IgD-negative memory B cell (primary cell): Measurements from ENCODE around the gene KCNQ2. TPM values are rescaled to one million over a fixed set of nuclear protein-coding genes. Genes with fewer than 3 reads are reported as not detected.

Source experiments
- H3K27ac Mint-ChIP-seq, 3 donors: one replicate each; pipeline ENCODE4 v1.8.0; 2020 to 2022; ENCODE audit warnings: mild to moderate bottlenecking in 3 of 3, mixed read lengths in 3 of 3, moderate library complexity in 1 of 3
- H3K27me3 Mint-ChIP-seq: one replicate; pipeline ENCODE4 v1.8.0; 2021; ENCODE audit warnings: mixed read lengths
- H3K36me3 Mint-ChIP-seq: one replicate; pipeline ENCODE4 v1.8.0; 2020; ENCODE audit warnings: mild to moderate bottlenecking, mixed read lengths
- H3K4me1 Mint-ChIP-seq, 3 donors: one replicate each; pipeline ENCODE4 v1.8.0; 2020 to 2022; ENCODE audit warnings: mixed read lengths in 3 of 3, mild to moderate bottlenecking in 1 of 3
- H3K4me3 Mint-ChIP-seq, 4 donors: one replicate each; pipeline ENCODE4 v1.8.0; 2020 to 2022; ENCODE audit warnings: mild to moderate bottlenecking in 4 of 4, mixed read lengths in 4 of 4, moderate library complexity in 3 of 4
- H3K9me3 Mint-ChIP-seq, 3 donors: one replicate each; pipeline ENCODE4 v1.8.0; 2020 to 2021; ENCODE audit warnings: mixed read lengths in 3 of 3, mild to moderate bottlenecking in 1 of 3
- polyA plus RNA-seq: library from polyadenylated mRNA; unstranded; fragments of 300-500 nt; fragmentation: Illumina TruSeq; gene quantifications from one replicate; pipeline ENCODE4 v1.2.3, GENCODE V29; 2021

KCNQ2 gene
- polyA plus RNA-seq, 1 donor from 2014 or later: 0.29 TPM

DNA sequence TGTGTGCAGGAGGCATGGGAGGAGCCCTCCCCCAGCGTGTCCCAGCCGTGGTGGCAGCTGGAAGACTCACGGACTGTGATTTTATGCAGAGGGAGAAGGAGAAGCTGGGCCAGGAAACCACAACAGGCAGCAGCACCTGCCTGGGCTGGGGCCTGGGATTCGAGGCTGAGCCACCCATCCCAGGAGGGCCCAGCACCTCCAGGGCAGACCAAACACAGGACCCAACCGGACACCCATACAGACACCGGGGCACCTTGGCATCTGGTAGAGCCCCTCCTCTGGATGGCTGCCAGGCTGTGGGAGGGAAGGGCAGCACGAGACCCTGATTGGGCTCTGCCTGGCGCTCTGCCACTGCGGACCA lies 69.6 kb downstream of the KCNQ2 start:
- Mint-ChIP-seq H3K27ac (no peak overlapping the region), H3K36me3 (no peaks in the 10 kb centered on the region), H3K9me3 (no peaks in the 10 kb centered on the region), H3K4me3 (no peak overlapping the region), H3K27me3 (no peaks in the 10 kb centered on the region), H3K4me1 (peaks cover 0 to 2% (median 0%) of the 10 kb centered on the region in 3 donors)

DNA sequence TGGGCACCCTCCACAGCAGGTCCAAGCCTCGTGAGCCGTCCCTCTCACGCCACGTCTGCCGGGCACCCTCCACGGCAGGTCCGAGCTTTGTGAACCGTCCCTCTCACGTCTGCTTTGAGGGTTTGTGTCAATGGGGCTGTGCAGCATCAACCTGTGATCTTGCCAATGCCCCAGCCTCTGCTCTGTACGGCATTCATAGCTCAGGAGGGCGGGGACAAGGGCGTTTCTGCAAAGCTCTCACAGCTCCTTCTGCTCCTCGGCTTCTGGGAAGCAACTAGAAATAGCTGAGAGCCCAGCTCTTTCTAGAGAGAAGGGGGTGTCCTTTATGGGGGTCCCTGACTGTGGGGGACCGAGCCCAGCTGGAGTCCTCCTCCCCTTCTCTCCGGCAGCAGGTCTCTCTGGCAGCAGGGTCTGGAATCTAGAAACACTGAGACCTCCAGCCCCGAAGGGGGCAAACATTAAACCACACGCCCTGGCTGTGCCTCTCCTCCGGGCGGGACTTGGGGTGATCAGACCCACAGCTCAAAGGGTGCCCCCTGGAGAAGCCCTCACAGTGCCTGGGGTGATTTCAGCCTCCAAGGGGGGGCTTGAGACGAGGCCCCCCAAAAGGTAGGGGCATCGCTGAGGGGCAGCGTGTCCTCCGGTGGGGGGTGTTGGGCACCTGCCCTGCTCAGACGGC lies 70.1 kb downstream of the KCNQ2 start:
- no peak overlapping the region for H3K4me3 Mint-ChIP-seq

DNA sequence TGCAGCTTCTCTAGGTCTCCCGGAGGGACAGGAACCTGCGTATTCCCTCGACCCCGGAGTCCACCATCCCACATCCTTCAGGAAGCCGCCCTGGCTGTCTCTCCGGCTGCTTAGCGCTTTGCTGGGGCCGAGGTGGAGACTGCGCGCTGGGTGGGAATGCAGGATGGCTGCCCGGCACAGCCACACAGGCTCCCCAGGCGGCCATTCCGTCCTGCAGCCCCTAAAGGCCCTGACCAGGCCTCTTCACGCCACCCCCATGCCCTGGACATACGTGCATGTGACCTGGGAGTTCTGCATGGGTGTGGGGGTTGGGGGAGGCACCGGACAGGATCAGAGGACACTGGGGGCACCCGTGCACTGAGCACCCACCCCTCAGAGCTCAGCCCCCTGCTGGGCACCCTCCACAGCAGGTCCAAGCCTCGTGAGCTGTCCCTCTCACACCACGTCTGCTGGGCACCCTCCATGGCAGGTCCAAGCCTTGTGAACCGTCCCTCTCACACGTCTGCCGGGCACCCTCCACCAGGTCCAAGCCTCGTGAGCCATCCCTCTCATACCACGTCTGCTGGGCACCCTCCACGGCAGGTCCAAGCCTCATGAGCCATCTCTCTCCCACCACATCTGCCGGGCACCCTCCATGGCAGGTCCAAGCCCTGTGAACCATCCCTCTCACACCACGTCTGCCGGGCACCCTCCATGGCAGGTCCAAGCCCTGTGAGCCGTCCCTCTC lies 70.9 kb downstream of the KCNQ2 start:
- Mint-ChIP-seq H3K4me3 (no peak overlapping the region), H3K36me3 (no peaks in the 10 kb centered on the region), H3K4me1 (peaks cover 0 to 2% (median 0%) of the 10 kb centered on the region in 3 donors), H3K27ac (no peak overlapping the region), H3K9me3 (no peaks in the 10 kb centered on the region), H3K27me3 (peaks cover 4% of the 10 kb centered on the region)

More for the DNA sequence above, 70.1 kb downstream of the KCNQ2 start:
- Mint-ChIP-seq H3K27me3 (no peaks in the 10 kb centered on the region), H3K36me3 (no peaks in the 10 kb centered on the region), H3K4me1 (peaks cover 0 to 2% (median 0%) of the 10 kb centered on the region in 3 donors), H3K9me3 (no peaks in the 10 kb centered on the region), H3K27ac (no peak overlapping the region)

DNA sequence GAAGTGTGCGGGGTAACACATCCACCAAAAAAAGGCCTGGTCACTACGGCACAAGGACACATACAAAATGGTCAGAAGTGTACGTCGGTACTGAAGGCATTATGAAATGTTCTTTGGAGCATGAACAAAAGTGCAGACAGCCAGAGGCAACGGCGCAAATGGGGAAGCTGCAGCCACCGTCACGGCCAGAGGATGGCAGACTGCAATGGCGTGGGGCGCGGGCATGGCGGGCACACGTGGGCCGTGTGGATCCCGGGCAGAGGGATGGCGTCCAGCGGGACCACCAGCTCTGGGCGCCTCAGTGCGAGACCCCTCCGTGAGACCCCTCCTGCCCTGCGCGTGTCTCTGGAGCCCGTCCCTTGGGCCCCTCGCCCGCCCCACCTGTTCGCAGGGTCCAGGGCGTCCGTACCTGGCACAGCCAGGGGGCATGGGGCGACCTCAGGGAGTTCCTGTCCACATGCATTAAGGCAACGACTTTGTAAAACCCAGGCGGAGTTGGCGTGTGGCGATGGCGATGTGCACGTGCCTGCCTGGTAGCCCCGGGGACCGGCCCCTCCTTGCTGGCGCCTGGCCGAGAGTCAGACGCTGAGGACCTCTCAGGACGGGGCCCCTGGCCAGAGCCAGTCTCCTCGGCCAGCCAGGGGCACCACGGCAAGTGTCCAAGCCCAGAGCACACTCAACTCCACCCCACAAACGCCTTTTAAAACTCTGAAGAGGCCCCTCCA lies 71.8 kb downstream of the KCNQ2 start:
- H3K27me3 Mint-ChIP-seq: peaks cover 4% of the 10 kb centered on the region
- H3K4me3 Mint-ChIP-seq: peak overlapping the region in 1 of 4 donors; percentile 51
- H3K27ac Mint-ChIP-seq: no peak overlapping the region
- H3K36me3 Mint-ChIP-seq: no peaks in the 10 kb centered on the region
- peaks cover 0 to 2% (median 1%) of the 10 kb centered on the region in 3 donors for H3K4me1 Mint-ChIP-seq
- no peaks in the 10 kb centered on the region for H3K9me3 Mint-ChIP-seq

DNA sequence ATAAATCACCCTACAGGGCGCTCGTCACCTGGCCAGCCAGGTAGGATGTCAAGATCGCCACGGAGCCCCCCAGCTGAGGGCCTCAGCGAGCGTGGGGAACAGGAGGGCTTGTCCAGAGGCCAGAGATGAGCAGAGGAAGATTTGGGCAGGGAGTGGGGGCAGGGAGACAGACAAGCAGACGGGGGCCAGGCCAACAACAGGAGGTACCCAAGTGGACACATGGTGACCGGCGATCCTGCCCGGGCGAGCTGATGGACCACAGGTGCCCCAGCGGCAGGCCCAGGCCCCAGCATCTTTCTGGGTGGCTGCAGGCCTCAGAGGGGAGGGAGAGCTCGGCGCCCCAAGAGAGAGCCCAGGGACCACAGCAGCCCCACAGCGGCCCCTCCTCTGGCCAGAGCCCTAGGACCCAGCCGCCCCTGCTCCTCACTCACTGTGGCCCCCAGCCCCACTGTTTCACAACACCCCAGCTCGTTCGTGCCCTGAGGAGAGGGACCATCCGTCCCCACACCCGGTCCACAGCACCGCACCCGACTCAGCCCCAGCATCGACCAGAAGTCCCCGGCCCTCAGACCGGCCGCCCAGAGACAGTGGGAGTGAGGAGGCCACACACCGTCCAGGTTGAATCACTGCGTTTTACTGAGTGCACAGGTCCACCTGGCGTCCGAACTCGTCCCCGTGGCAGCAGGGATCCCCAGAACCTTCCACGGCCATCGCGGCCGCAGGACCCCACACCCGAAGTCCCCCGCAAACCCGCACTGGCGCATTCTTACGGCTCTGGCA lies 72.7 kb downstream of the KCNQ2 start:
- no peak overlapping the region for H3K4me3 Mint-ChIP-seq
- H3K36me3 Mint-ChIP-seq: no peaks in the 10 kb centered on the region
- H3K27ac Mint-ChIP-seq: no peak overlapping the region
- H3K27me3 Mint-ChIP-seq: peaks cover 4% of the 10 kb centered on the region
- H3K4me1 Mint-ChIP-seq: peaks cover 0 to 2% (median 1%) of the 10 kb centered on the region in 3 donors
- H3K9me3 Mint-ChIP-seq: no peaks in the 10 kb centered on the region

DNA sequence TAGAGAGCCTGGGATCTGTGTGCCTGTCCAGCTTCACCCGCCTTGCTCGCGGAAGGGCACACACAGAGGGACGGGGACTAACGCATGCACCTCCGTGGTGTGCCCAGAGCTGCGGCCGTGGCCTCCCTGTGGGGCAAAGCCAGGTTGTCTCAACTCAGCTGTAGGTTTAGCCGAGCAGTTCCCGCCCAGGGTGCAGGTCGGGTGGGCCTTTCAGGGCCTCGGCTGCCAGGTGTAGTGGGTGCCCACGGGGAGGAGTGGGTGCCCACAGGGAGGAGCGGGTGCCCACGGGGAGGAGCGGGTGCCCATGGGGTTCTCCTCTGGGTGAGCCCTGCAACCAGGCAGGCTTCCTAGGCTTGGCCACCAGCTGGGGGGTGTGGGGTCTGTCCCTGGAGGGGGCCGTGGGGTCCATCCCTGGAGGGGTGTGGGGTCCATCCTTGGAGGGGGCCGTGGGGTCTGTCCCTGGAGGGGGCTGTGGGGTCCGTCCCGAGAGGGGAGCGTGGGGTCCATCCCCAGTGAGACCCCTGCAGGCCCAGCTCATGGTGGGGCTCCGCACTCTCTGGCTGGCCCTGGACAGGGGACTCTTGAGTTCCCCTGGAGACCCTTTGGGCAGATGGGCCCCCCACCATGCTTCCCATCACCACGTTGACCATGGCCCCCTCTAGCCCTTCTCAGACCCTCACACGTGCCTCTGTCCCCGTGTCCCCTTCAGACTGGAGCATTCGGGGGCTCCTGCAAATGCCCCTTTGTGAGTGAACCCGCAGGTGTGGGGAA lies 73.5 kb downstream of the KCNQ2 start:
- Mint-ChIP-seq H3K27me3 (peaks cover 8% of the 10 kb centered on the region), H3K27ac (no peak overlapping the region), H3K36me3 (no peaks in the 10 kb centered on the region), H3K4me3 (no peak overlapping the region), H3K9me3 (no peaks in the 10 kb centered on the region), H3K4me1 (peaks cover 0 to 2% (median 1%) of the 10 kb centered on the region in 3 donors)

DNA sequence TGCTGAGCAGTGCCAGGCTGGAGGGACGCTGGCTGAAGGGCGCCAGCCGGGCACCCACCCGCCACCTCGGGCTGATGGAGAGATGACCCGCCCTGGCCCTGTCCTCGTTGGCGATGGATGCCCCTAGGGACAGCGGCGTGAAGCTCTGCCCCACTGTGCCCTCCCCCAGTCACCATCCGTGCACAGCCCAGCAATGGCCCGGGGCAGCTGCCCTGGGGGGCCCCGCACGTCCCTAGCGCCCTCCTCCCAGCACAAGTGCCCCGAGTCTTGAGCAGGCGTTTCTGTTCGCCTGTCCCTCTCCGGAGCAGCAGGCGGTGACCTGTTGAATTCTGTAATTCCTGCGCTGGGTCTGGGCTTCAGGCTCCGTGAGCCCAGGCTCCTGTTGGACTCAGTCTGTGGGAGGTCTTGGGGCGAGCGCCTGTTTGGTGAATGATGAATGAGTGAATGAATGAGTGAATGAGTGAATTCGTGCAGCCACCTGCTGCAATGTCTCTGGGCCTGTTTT lies 74.5 kb downstream of the KCNQ2 start:
- H3K4me3 Mint-ChIP-seq: peak overlapping the region in 1 of 4 donors; percentile 54
- H3K4me1 Mint-ChIP-seq: peaks cover 0 to 1% (median 0%) of the 10 kb centered on the region in 3 donors
- H3K27ac Mint-ChIP-seq: peak overlapping the region in 1 of 3 donors; percentile 39

DNA sequence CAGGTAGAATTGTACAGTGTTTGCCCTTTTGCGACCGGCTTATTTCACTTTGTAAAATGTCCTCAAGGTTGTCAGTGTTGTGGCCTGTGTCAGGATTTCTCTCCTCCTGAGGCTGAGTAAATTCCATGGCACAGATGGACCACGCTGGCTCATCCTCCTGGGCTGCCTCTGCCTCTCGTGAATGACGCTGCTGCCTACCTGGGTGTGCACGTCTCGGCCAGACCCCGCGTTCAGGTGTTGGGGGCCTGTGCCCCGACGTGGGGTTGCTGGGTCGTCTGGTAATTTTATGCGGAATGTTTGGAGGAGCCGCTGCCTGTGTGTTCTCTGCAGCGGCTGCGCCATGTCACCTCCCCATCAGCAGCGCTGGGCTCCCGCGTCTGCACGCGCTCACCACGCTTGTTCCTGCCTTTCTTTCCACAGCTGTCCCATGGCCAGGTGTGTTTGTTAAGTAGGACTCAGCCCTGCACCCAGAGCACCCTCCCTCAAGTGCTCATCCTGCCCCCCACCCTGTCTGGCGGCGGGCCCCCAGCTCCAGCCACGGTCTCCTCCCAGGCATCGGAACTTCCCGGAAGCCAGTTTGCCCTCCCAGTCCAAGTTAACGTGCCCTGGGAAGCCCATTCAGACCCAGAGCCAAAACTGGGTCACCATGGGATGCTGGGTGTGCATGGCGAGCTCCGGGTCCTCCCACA lies 75.2 kb downstream of the KCNQ2 start:
- Mint-ChIP-seq H3K9me3 (no peaks in the 10 kb centered on the region), H3K4me1 (peaks cover 0 to 1% (median 0%) of the 10 kb centered on the region in 3 donors), H3K27me3 (peaks cover 8% of the 10 kb centered on the region), H3K36me3 (no peaks in the 10 kb centered on the region), H3K27ac (no peak overlapping the region), H3K4me3 (peak overlapping the region in 1 of 4 donors; percentile 47)

More for the DNA sequence above, 74.5 kb downstream of the KCNQ2 start:
- H3K36me3 Mint-ChIP-seq: no peaks in the 10 kb centered on the region
- H3K27me3 Mint-ChIP-seq: peaks cover 8% of the 10 kb centered on the region
- no peaks in the 10 kb centered on the region for H3K9me3 Mint-ChIP-seq

DNA sequence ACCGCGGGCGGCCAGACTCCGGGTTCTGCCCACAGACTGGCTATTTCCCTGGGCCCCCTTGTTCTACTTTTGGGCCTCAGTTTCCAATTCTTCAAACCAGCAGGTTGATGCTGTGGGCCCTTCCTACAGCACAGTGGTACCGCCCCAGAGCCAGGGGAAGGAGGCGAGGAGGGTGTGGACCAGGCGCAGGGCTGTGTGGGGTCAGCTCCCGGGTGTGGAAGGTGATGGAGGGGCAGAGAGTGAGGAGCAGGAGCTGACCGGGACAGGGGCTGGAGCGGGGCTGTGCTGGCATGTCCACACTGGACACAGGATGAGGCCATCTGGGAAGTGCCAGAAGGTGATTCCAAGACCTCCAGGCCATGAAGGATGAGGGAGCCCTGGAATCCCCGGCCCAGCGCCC lies 76.2 kb downstream of the KCNQ2 start:
- H3K27me3 Mint-ChIP-seq: peaks cover 8% of the 10 kb centered on the region
- peaks cover 0 to 1% (median 0%) of the 10 kb centered on the region in 3 donors for H3K4me1 Mint-ChIP-seq
- no peaks in the 10 kb centered on the region for H3K9me3 Mint-ChIP-seq
- H3K36me3 Mint-ChIP-seq: no peaks in the 10 kb centered on the region
- H3K27ac Mint-ChIP-seq: no peak overlapping the region
- H3K4me3 Mint-ChIP-seq: no peak overlapping the region

DNA sequence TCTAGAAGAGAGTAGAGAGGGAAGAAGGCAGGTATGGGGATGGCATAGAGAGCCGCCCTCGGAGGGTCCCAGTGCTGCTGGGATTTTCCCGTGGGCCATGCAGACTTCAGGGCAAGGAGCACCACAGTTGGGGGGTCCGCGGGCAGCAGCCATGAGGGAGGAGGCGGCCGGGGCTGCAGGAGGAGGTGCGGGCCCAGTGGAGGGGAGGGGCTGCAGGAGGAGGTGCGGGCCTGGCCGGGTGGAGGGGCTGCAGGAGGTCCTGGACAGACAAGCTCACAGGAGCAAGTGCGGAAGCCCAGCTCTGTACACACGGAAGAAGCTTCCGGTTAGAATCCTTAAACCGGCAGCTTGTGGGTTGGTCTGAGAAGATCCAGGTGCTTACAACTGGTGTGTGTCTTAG lies 76.7 kb downstream of the KCNQ2 start:
- no peaks in the 10 kb centered on the region for H3K9me3 Mint-ChIP-seq
- no peak overlapping the region for H3K27ac Mint-ChIP-seq
- H3K36me3 Mint-ChIP-seq: no peaks in the 10 kb centered on the region
- H3K27me3 Mint-ChIP-seq: peaks cover 8% of the 10 kb centered on the region
- no peak overlapping the region for H3K4me3 Mint-ChIP-seq
- peaks cover 0 to 1% (median 0%) of the 10 kb centered on the region in 3 donors for H3K4me1 Mint-ChIP-seq

DNA sequence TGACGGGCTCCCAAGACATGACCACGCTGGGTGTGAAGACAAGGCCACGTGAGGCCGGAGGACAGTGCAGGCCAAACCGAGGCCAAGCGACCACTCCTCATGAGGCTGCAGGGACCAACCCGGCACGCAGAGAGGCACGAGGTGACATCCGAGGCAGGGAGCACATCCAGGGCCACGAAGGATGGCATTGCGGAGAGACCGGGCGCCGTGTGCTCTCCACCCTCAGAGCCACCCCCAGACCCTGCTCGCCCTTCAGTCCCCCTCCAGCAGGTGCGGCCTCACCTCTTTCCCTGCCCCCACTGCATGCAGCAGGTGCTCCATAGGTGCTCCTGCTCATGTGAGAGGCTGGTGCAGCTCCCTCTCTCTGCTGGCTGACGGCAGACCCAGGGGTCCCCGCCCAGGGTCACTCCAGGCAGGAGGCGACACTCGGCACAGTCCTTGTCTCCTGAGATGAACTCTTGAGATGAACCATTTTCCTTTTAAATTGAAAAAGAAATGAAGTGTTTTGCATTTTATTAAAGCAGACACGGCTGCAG lies 77.5 kb downstream of the KCNQ2 start:
- Mint-ChIP-seq H3K27ac (no peak overlapping the region), H3K9me3 (no peaks in the 10 kb centered on the region), H3K4me1 (peaks cover 0 to 1% (median 0%) of the 10 kb centered on the region in 3 donors), H3K36me3 (no peaks in the 10 kb centered on the region), H3K4me3 (no peak overlapping the region), H3K27me3 (peaks cover 8% of the 10 kb centered on the region)

DNA sequence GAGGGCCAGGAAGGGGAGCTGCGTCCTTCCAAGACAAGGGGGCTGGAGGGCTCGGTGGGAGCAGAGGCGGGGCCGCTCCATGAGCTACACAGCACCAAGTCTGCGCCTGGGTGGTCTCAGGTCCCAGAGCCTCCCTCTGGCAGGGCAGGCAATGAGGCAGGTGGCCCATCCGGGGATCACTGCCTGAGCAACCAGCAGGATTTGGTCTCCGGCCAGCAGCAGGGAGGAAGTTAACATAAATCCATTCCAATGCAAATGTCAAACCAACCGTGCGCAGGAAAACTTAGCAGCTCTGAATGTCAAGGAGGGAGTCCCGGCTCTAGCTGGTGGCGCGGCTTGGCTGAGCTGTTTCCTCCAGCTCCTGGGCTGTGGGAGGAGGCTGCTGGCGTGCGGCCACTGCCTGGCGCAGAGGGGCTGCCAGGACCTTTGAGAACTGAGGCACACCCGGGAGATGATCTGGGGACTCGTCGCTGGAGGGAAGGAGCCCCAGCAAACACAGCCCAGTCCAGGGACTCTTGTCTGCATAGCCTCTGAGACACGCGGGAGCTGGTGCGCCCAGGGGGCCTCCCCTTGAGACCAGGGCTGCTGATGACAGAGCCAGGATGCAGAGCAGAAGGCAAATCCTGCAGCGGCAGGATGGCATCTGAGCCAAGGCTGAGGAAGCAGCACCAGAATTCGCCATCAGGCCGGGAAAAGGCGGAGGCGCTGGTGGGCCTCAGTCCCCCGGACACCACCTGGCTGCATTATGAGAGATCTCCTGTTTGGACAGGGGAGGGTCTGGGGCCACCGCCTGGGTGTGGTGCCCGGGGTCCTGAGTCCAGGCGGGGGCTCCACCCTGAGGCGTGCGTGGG lies 78.2 kb downstream of the KCNQ2 start:
- H3K4me1 Mint-ChIP-seq: peaks cover 0 to 1% (median 0%) of the 10 kb centered on the region in 3 donors
- H3K9me3 Mint-ChIP-seq: peaks cover 0 to 2% (median 0%) of the 10 kb centered on the region in 3 donors
- H3K4me3 Mint-ChIP-seq: no peak overlapping the region
- peaks cover 8% of the 10 kb centered on the region for H3K27me3 Mint-ChIP-seq
- no peak overlapping the region for H3K27ac Mint-ChIP-seq
- no peaks in the 10 kb centered on the region for H3K36me3 Mint-ChIP-seq
